ENCODE data around the gene LRP6.

The LRP6 gene

DNA sequence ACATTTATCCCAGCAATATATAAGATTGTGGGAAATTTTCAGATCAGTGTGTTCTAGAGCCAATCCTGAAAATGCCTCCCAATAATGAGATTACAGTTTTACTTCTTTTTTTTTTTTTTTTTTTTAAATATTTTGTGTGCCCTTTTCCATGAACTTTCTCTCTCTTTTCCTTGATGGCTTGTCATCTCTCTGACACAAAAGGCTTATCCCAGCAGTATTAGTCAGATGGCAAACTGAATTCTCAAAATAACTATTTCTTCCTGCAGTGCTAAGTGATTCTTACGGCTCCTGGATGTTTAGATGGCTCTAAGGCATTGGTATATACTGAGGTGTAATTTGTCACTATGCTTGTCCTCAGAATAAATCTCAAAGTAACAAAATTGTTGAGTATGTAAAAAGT is 86.7 kb downstream of the LRP6 start:
- TF ChIP-seq, protein P1, sequence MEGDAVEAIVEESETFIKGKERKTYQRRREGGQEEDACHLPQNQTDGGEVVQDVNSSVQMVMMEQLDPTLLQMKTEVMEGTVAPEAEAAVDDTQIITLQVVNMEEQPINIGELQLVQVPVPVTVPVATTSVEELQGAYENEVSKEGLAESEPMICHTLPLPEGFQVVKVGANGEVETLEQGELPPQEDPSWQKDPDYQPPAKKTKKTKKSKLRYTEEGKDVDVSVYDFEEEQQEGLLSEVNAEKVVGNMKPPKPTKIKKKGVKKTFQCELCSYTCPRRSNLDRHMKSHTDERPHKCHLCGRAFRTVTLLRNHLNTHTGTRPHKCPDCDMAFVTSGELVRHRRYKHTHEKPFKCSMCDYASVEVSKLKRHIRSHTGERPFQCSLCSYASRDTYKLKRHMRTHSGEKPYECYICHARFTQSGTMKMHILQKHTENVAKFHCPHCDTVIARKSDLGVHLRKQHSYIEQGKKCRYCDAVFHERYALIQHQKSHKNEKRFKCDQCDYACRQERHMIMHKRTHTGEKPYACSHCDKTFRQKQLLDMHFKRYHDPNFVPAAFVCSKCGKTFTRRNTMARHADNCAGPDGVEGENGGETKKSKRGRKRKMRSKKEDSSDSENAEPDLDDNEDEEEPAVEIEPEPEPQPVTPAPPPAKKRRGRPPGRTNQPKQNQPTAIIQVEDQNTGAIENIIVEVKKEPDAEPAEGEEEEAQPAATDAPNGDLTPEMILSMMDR (IDR thresholded peaks at IDR 0.05; ENCODE audit: poor library complexity, severe bottlenecking), result no peak

DNA sequence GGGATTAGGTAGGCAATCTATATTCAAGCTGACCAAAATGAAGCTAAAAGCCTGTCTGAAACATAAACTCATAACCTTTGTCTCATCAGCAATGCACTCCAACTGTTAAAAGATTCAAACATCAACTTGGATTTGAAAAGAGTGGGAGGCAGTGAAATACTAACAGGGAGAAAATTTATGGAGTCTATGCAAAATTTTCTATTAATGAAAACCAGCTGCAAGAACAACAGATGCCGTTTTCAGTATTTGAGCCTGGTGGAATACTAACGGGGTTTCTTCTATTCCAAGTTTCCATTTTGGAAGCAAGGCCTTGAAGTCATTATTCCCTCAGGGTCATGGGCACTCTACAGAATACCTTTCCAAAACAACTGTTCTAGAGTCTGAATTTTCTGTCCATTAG is 88.3 kb downstream of the LRP6 start:
- no peak overlapping the region for H3K27ac ChIP-seq (ENCODE audit: poor library complexity, severe bottlenecking)
- no peak overlapping the region for H3K4me3 ChIP-seq (ENCODE audit: severe bottlenecking)
- no peaks in the 10 kb centered on the region for H3K36me3 ChIP-seq (ENCODE audit: low read depth)
- no peaks in the 10 kb centered on the region for H3K9me3 ChIP-seq (ENCODE audit: severe bottlenecking)
- no peaks in the 10 kb centered on the region for H3K27me3 ChIP-seq (ENCODE audit: insufficient read depth, poor library complexity, severe bottlenecking)
- H3K4me1 ChIP-seq (ENCODE audit: insufficient read depth, poor library complexity, severe bottlenecking), result peaks cover 5% of the 10 kb centered on the region
- DNase-seq (ENCODE audit: low spot score) (no peak), ATAC-seq (ENCODE audit: low read depth) (no peak)
- TF ChIP-seq, protein P1 (IDR thresholded peaks at IDR 0.05; ENCODE audit: poor library complexity, severe bottlenecking), result no peak

More for the DNA sequence above, 86.7 kb downstream of the LRP6 start:
- H3K27ac ChIP-seq (ENCODE audit: poor library complexity, severe bottlenecking), result no peak overlapping the region
- ATAC-seq (ENCODE audit: low read depth) (no peak), DNase-seq (ENCODE audit: low spot score) (no peak)
- H3K27me3 ChIP-seq (ENCODE audit: insufficient read depth, poor library complexity, severe bottlenecking), result no peaks in the 10 kb centered on the region
- H3K4me3 ChIP-seq (ENCODE audit: severe bottlenecking), result no peak overlapping the region
- no peaks in the 10 kb centered on the region for H3K9me3 ChIP-seq (ENCODE audit: severe bottlenecking)
- H3K36me3 ChIP-seq (ENCODE audit: low read depth), result no peaks in the 10 kb centered on the region
- H3K4me1 ChIP-seq (ENCODE audit: insufficient read depth, poor library complexity, severe bottlenecking), result peaks cover 5% of the 10 kb centered on the region

DNA sequence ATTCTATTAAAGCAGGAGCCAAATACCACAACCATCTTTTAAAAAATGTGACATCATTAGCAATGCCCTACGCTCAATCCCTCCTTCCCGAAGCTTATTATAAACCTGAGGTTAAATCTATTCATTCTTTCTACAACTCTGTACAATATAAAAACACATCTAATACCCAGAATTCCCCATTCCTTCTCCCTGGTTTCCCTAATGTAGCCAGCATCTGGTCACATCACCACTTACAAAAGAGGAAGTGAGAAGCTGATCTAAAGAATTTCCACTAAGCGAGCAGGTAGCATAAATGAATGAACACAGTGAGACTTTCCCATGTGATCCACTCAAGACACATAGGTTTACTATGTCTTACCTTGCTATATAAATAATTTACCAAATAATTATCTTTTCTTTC is 90.4 kb downstream of the LRP6 start:
- Histone ChIP-seq H3K4me3 (ENCODE audit: severe bottlenecking) (no peak overlapping the region), H3K36me3 (ENCODE audit: low read depth) (no peaks in the 10 kb centered on the region), H3K9me3 (ENCODE audit: severe bottlenecking) (no peaks in the 10 kb centered on the region), H3K27me3 (ENCODE audit: insufficient read depth, poor library complexity, severe bottlenecking) (no peaks in the 10 kb centered on the region), H3K4me1 (ENCODE audit: insufficient read depth, poor library complexity, severe bottlenecking) (peaks cover under 1% of the 10 kb centered on the region), H3K27ac (ENCODE audit: poor library complexity, severe bottlenecking) (no peak overlapping the region)
- TF ChIP-seq, protein P1 (IDR thresholded peaks at IDR 0.05; ENCODE audit: poor library complexity, severe bottlenecking), result no peak
- ATAC-seq (ENCODE audit: low read depth) (no peak), DNase-seq (ENCODE audit: low spot score) (no peak)

DNA sequence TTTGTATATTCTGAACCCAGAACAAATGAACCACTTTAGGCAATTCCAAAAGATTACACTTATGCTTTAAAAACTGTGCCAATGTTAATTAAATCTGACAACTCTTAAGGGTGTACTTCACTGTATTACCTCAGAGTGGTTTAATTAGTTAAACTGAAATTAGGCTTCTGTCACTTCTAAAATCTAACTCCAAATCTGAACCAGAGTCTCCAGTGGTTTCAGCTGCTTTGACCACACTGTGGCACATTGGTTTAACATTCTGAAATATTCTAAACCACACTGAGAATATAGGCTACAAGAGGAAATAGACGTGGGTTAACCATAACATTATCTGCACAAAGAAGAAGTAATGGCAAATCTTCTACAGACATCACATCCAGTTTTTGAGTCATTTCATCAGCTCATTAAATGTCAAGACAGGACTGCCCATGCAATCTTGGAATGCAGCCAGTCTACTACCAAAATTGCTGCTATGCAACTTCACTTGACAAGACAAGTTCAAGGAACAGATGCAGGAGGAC is 94.8 kb downstream of the LRP6 start:
- Histone ChIP-seq H3K4me1 (ENCODE audit: insufficient read depth, poor library complexity, severe bottlenecking) (no peaks in the 10 kb centered on the region), H3K9me3 (ENCODE audit: severe bottlenecking) (no peaks in the 10 kb centered on the region), H3K27me3 (ENCODE audit: insufficient read depth, poor library complexity, severe bottlenecking) (no peaks in the 10 kb centered on the region), H3K4me3 (ENCODE audit: severe bottlenecking) (no peak overlapping the region), H3K27ac (ENCODE audit: poor library complexity, severe bottlenecking) (no peak overlapping the region), H3K36me3 (ENCODE audit: low read depth) (no peaks in the 10 kb centered on the region)
- ATAC-seq (ENCODE audit: low read depth) (no peak), DNase-seq (ENCODE audit: low spot score) (no peak)
- TF ChIP-seq, protein P1 (IDR thresholded peaks at IDR 0.05; ENCODE audit: poor library complexity, severe bottlenecking), result no peak

DNA sequence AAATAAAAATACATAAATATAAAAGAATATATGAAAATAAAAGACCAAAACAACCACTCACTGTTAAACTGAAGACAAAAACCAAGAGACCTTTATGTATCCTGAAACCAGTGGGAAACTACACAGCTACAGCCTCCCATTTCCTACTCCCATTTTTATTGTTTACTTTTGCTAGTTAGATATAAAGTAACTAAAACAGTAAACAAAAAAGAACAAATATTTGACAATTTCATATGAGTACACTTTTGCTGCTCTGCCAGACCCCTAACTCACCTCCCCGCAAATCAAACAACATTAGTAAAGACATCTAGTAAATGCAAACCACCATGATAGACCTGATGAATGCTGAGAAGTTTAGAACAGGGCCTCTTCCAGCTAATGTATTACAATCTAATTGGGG is 99.0 kb downstream of the LRP6 start:
- H3K4me1 ChIP-seq (ENCODE audit: insufficient read depth, poor library complexity, severe bottlenecking), result no peaks in the 10 kb centered on the region
- no peaks in the 10 kb centered on the region for H3K36me3 ChIP-seq (ENCODE audit: low read depth)
- H3K27ac ChIP-seq (ENCODE audit: poor library complexity, severe bottlenecking), result no peak overlapping the region
- no peak overlapping the region for H3K4me3 ChIP-seq (ENCODE audit: severe bottlenecking)
- ATAC-seq (ENCODE audit: low read depth) (no peak), DNase-seq (ENCODE audit: low spot score) (no peak)
- no peaks in the 10 kb centered on the region for H3K27me3 ChIP-seq (ENCODE audit: insufficient read depth, poor library complexity, severe bottlenecking)
- TF ChIP-seq, protein P1 (IDR thresholded peaks at IDR 0.05; ENCODE audit: poor library complexity, severe bottlenecking), result no peak
- no peaks in the 10 kb centered on the region for H3K9me3 ChIP-seq (ENCODE audit: severe bottlenecking)
